Measurements from ENCODE around the gene SCGN.

Gene SCGN

DNA sequence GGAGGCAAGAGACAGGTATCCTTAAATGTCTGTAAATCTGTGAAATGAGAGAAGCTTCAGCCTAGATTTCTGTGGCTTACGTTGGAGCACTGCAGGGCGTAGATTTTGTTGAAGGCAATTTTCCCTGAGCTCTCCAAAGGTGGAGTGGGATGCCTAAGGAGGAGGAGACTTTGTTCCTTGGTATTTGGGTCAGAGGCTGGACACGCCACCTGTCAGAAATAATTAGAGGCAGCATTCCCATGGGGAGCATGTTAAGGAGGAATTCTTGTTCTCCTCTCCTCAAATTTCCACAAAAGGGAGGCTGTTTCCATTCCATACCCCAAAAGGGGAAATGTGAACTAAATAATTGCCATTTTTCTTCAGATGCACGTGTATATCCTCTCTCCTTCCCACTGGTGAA is 11.1 kb upstream of the SCGN start:
- DNase-seq, result no peak

DNA sequence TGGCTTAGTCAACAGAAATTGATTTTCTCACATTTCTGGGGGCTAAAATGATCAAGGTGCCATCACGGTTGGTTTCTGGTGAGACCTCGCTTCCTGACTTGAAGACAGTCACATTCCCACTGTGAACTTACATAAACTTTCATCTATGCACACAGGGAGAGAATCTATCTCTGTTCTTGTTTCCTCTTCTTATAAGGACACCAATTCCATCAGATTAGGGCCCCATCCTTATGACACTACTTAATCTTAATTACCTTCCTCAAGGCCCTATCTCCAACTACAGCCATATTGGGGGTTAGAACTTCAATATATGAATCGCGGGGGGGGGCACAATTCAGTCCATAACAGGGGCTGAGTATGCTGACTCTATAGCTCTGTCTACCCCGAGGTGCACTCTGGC is 10.6 kb upstream of the SCGN start:
- DNase-seq, result no peak

DNA sequence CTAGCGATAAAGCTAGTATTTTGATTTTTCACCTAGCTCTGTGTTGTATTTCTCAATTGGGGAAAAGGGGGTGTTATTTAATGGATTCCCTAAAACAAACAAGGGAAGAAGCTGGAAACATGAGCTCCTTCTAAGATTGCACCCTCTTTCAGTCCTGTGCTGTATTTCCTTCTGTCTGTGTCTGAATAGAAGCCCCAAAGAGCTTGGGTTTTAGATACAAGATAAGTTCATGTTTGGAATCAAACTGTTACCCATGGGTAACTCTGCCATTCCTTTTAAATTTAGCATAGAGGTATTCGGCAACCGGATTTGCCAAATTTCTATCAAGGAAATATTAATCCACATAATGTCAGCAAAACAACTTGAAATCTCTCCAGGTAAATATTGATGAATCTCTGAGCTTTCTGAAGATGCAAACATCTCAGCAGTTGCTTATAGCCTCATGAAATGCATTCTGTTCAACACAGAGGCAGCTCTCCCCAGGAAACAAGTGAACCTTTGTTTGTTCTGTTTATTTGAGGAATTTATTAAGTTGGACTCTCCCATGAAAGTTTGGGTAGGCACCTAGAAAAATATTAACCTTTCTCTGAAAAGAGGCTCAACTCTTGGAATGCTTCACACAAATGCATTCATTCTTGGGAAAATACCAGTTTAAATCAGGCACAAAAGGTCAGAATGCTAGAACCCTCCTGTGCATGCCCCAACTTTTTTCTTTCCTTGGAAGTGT is 9.9 kb upstream of the SCGN start:
- peak; percentile 5 to 17 for DNase-seq

DNA sequence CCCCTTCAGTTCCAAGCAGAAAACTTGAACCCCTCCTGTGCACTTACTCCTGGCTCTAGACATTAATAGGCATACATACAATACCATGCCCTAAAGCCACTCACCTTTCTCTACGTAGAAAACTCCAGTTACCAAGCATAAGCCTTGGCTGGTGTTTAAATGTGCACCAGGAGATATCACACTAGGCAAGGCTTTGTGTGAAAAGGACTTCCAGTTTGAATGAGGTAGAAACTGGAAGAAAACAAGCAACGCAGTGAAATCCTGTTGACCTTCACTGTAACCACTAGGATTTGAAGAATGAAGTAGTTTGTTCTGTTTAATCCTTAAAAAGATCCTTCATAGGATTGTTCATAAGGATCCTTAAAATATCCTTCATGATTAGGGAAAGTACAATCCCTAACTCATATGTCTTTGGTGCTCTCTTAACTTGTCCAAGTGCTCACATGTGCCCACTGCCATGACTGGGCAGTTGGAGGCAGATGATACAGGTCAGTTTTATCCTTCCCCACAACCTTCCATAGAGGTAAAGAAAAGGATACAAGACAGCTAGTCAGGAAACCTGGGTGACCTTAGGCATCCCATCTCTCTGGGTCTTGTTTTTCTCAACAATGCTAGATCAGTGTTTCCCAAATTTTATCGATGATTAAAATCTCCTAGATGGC is 9.2 kb upstream of the SCGN start:
- no peak for DNase-seq

DNA sequence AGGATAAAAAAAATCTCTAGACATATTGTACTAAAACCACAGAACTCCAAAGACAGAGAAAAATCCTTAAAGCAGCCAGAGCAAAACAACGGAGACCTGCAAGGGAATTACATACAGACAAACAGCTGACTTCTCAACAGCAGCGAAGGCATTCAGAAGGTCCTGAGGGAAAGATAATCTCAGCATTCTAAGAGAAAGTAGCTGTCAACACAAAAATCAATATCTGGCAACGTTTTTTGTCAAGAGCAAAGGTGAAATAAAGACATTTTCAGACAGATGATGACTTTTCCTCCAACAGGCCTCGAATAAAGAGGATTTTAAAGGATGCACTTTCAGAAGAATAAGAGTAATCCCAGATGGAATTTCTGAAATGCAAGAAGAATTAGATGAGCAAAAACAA is 6.1 kb upstream of the SCGN start:
- no peak for DNase-seq

DNA sequence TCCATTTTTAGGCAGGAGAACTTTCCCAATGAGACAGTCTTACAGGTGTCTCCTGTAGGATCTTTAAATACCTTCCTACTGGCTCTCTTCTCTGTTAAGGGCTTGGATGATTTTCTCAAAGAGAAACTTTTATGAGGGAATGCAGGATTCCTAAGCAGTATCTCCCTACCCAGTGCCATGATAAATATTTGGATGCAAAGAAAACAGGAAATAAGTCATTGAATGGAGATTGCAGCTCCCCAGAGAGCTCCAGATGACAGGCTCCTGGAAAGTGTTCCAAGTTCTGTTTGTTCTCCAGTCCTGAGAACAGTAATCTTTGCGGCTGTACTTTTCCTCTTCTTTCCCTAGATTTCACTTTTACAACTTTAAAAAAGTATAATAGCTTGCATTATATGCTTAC is 2.4 kb upstream of the SCGN start:
- DNase-seq, result no peak

DNA sequence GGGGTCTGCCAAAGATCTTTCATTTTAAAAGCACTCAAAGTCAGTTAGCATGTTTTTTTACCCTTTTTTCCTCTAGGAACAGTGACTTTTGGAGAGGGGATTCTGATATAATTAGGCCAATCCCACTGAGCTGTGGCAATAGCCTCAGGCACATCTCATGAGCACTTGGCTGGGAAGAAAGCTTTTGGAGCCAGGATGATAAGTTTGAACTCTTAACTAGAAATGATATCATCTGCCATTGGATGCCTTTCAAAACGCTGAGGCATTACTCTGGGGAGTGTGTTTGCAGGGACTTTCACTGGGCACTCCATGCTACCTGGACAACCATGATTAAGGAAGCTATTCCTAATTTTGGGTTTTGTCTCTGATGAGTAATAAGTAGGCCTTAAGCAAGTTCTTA is 3.7 kb downstream of the SCGN start:
- DNase-seq, result no peak

DNA sequence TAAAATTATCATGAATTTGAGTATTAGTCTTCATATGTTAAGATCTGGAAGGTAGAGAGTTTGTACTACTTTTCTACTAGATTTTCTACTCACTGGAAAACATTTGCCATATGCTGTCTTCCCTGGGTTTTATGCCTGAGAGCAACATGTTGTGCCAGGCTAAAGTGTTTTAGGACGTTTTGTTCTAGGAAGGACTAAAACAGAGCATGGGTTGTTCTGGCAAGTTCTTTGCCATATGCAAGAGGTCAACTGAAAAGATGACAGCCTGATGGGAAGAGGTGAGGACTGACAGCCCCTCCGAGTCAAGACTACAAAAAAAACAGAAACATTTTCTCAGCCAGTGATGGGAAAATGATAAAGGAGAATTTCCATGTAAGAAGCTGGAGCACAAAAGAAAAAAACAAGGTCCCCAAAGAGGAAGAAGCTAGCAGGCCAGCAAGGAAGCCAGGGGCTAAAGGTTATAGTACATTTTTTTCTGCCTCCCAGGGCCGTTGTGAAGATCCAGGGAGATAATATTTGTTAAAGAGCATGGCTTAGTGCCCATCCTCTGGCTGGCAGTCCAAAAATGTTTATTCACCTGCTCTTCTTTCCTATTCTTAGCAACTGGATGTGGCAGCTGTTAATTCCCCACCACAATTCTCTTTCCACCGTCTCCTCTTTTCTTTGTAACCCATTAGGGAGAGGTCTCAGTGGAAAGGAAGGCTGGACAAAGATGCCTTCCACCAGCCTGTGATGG is 7.8 kb downstream of the SCGN start:
- DNase-seq, result no peak

DNA sequence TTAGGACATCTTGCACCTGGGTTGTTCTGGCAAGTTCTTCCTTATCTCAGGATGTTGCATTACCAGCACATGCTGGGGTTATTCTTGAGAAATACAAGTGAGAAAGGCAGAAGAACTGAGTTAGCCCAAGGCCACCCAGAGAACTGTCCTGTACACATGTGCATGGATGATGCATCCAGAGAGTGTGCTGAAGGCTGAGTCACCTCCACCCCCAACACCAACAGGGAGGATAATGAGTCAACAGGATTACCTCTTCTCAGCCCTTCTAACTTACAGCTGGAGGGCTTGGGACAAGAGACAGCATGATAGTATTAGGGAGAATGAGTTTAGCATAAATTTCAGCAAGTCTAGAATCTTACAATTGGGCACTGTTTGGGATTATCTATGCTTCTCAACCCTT is 8.5 kb downstream of the SCGN start:
- no peak for DNase-seq

DNA sequence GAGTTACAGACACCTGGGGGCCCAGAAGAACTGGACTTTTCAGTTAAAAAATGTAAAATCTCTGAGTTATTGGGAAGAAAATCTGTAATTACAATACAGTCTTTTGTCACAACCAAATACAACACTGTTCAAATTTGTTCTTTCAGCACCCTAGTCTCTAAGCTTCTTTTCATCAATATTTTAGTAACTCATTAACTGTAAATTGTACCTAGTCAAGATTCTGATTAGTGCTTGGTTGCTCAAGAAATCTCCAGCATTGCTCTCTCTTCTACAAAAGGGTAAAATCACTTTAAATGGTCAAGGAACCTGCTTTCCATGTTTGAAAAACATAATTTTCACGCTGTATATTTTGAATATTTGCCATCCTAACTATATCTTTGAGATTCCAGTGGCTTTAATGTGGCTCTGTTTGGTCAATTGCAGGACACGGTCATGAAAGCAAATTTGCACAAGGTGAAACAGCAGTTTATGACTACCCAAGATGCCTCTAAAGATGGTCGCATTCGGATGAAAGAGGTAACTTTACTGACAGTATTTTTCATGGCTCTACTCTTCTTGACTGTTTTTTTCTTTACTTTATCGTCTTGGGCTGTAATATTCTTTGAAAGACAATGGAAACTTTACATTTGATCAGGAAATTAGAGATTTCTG is 9.2 kb downstream of the SCGN start:
- DNase-seq, result no peak

DNA sequence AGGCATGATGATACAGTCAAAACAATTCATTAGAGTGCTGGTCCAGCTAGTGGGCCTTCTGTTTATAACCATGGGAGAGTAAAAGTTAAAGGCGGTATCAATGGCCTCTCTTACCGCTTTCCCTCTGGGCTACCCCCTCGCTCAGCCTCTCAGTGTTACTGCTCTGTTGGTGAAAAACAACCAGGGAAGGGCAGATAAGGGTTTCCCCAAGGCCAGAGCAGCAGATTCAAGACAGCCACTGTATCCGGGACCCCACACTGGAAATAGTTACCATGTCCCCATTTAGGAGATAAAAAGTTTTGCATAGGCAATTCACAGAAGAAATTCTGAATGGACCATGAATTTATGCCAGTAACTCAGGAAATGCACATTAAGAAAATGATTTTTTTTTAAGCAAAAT is 13.4 kb downstream of the SCGN start:
- no peak for DNase-seq

DNA sequence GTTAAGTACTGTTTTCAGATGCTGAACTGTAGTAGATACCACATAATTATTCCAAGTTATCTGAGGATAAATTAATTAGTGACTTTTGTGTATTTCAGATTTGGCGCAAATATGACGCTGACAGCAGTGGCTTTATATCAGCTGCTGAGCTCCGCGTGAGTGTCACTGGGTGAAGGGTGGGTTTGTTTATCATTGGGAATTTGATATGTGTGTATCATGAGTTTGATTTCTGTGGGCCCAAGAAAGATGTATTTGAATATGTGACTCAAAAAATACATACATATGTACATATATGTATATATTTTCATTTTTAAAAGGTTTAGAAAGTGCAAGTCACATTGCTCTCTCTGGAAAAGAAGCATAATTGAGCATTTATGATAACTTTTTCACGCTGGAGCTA is 17.4 kb downstream of the SCGN start:
- DNase-seq, result no peak

DNA sequence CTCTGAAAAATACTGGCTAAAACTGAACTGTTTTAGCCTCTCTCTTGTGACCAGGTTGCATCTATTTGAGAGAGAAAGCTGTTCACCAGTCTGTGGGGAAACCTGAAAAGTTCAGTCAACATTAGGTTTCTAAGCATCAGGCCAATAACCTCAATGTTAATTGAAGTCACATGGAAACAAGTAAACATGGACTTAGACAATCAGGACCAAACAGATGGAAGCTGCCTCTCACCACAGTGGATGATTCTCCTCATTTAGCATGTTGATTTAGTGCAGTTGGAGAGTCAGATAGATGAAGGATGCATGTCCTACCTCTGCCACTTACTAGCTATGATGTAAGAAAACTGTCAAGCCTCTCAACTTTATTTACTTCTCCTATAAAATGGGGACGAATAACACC is 18.2 kb downstream of the SCGN start:
- DNase-seq, result no peak

DNA sequence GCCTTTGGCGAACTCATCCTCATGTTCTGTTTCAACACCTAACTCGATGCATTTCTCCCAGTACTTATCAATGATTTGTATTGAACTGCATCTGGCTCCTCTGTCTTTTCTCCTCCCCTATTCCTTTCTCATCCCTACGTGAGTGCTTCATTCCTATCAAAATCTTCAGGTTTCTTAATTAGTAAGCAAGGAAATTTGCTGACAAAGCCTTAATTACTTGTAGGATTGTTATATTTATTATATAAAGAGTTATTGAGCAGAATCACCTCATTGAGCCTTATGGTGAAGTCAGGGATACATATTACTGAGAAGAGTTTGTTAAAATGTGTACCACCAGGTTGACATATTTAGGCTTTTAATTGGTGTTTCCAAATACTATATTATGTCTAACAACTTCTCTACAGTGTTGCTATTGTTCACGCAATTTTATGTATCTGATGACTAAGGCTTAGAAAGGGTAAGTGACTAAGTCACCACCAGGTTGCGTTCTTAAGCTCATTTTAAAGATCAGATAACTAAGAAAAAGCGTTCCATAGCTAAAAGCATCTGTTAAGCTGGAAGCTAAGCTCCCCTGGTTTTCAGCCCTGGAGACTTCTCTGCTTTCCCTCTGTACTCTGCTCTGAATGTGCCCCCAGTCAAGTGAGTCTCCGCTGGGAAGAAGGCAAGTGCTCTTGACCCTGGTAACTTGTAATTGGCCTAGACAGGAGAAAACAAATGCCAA is 18.9 kb downstream of the SCGN start:
- DNase-seq, result no peak

DNA sequence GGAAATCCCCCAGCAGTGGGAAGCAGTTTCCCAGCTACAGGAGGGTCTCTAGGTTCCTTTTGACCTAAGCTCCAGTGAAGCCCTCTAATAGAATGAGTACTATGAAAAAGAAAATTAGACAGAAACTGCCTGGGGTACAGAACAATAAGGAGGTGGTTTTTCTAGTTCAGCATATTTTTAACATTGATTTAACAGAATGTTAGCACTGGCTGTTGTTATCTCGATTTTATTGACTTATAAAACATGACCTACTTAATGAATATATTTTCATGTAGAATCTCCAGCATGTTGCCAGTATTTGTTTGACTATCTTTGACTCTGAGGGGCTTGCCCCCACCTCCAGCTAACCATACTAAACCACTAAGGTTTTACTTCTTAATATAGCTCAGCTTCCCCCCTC is 19.6 kb downstream of the SCGN start:
- no peak for DNase-seq

DNA sequence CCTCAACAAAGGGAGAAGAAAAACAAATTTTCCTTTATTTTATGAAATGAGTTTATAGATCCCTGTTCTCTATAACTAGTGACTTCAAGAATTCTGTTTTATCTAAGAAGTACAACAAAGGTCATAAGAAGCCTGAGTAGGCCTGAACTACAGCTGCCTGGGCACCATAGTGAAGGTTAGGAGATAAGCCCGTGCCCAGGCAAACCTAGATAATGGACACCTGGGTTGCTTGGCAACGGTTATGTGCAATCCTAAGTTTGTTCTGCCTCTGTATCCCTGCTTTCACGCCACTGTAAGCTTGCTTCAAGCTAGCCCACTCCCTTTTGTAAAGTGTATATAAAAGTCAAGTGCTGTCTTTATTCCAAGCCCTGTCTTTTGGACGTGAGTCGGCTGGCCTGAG is 23.2 kb downstream of the SCGN start:
- no peak for DNase-seq

DNA sequence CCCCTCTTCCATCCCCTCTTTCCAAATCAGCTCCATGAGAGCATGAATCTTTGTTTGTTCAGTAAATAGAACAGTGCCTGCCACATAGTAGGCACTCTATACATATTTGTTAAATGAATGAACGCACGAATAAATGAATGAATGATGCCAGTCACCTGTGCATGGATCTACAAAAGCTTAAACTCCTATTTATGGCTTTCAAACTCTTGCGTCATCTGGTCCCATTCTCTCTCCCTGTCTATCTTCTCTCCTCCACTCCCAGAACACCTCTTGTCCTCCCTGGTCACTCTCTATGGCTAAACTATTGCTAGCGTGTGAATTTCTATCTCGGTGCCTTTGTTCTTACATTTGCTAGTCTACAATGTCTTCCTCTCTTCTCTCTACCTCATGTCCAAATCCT is 24.8 kb downstream of the SCGN start:
- DNase-seq, result no peak

DNA sequence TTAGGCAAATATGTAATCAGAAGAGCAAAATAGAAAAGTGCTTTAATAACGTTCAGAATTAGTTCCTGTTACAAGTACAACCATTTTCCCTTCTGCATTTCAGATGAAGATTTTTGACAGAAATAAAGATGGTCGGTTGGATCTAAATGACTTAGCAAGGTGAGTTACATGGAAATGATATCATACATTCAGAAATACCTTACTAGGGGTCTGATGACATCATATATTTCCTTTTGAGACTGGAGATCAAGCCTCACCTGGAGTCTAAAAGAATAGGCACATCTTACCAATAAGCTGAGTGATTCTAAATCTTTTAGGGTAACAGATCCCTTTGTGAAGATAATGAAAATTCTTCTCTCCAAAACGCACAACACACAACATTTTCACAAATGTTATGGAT is 29.8 kb downstream of the SCGN start:
- no peak for DNase-seq

DNA sequence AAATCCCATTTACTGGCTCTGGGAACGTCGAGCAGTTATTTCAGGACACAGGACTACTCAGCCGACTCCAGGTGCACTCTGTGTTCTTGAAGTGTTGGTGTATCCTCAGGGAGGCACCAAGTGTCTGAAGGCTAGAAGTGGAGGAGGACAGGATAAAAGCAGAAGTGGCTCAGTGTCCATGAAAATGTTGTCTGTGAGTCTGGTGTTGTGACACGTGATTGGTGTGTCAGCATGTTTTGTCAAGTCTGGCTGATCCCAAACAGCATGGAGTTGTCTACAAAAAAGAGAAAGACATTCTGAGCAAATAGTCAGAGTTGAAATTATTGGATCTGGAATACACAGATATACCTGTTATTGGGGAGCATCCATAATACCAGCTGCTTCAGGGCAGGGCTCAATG is 30.3 kb downstream of the SCGN start:
- no peak for DNase-seq

DNA sequence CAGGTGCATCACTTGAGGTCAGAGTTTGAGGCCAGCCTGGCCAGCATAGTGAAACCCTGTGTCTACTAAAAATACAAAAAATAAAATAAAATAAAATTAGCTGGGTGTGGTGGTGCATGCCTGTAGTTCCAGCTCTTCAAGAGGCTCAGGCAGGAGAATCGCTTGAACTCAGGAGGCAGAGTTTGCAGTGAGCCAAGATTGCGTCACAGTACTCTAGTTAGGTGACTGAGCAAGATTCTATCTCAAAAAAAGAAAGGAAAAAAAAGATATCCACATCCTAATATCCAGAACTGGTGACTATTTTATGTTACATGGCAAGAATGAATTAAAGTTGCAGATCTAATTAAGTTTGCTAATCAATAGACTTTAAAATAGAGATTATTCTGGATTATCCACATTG is 32.5 kb downstream of the SCGN start:
- no peak for DNase-seq

DNA sequence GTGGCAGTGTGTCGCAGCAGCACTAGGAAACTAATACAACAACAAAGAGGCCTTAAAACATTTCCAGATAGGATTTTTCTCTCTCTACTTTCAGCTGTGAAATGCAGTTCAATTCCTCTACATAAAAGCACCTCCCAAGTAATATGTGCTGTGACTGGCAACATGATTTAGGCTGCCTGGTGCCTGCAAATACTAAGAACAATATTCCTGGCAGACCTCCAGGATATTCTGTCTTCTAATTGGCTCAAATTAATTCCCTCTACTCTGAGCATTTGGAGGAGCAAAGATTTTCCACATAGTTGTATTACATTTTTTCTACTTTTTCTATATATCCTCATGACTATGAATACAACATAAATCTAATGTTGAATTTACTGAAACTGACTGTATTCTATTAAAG is 33.2 kb downstream of the SCGN start:
- DNase-seq, result no peak

DNA sequence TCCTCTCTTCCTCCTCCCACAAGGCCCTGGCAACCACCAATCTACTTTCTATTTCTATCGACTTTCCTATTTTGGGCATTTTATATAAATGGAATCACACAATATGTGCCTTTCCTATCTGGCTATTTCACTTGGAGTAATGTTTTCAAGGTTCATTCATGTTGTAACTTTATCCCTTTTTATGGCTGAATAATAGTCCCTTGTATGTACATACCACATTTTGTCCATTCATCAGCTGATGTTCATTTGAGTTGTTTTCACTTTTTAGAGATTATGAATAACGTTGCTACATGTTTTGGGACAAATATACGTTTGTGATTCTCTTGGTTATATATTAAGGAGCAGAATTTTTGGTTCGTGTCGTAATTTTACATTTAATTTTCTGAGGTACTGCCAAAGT is 33.9 kb downstream of the SCGN start:
- no peak for DNase-seq

DNA sequence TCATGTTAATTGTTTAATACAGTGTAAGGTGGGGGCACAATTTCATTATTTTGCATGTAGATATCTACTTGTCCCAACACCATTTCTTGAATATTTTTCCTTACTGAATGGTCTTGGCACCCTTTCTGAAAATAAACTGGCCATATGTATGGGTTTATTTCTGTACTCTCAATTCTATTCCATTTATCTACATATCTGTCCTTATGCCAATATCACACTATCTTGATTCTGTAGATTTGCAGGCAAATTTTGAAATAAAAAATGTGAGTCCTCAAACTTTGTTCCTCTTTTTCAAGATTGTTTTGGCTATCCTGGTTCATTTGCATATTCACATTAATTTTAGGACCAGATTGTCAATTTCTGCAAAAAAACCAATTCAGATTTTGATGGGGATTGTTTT is 34.8 kb downstream of the SCGN start:
- no peak for DNase-seq

Data from NCI-H526 (cell line).